ENCODE results near the gene TLL2.

Gene TLL2

DNA sequence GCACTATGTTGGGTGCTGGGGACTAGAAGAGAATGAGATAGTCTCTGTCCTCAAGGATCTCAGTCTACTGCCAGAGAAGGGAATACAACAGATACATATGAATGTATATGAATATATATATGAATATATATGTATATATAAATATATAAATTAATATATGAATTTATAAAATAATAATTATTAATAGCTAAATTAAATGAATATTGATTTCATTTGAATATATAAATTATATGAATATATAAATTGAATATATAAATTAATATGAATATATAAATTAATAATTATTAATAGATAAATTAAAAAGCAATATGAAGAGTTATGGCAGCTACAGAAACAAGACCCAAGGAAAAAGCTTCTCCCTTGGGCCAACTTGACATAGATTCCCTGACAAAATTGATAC, 95.1 kb downstream of the TLL2 start:
- DNase-seq = no peak

DNA sequence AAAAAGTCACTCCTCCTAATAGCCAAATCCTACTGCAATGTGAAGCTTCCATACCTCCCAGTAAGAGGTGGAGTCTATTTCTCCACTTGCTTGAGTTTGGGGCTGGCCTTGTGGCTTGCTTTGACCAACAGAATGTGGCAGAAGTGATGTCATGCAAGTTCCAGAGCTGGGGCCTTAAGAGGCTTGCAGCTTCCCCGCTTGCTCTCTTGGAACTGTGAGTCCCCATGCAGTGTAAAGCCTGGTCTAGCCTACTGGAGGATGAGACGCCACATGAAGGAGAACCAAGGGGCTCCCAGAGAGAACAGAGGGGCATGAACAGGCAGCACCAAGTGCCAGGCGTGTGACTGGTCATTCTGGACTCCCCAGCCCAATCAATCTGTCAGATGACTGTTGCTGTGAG, 96.3 kb downstream of the TLL2 start:
- no peak for DNase-seq

DNA sequence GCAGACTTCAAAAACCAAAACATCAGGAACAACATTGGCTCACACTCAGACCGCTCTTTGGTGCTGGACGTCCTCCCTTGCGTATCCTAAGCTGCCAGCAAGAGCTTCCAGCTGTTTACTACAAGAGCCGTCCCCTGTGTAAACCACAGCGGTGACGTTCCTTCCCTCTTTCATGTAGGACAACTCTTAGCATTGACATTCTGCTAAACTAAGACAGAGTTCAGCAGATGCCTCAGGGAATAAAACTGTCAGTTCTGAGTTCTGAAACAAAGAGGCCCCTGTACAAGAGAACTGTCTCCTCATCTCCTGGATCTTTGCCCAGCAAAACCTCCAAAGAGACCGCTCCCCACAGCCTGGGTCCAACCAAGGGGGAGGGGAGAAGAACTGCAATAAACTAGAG, 97.1 kb downstream of the TLL2 start:
- no peak for DNase-seq

DNA sequence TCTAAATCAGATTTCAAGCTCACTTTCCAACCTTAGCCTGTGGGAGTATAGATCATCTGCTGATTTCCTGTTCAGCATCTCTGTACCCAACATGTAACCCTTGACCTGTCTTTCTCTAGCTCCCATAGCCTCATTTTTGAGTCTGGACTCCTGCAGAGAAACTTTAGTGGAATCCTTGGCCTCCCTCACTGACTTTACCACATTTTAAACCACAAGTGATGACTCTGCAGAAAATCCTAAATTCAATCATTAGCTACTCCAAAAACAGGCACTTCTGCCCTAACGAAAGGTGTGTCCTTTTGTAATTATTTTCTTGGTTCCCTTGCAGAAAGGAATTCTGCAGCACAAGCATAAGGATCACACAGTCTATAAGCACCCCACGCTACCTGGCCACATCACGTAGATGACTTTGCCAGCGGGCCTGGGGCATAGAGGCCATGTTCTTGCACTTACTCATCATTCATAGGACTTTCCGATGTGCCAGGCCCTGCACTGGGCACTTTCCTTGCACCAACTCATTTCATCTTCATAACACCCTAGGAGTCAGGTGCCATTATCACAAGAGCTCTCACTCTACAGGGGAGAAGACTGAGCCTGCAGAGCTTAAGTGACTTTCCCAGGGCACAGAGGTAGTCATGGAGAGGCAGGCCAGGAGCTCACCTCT, 97.7 kb downstream of the TLL2 start:
- DNase-seq = no peak

DNA sequence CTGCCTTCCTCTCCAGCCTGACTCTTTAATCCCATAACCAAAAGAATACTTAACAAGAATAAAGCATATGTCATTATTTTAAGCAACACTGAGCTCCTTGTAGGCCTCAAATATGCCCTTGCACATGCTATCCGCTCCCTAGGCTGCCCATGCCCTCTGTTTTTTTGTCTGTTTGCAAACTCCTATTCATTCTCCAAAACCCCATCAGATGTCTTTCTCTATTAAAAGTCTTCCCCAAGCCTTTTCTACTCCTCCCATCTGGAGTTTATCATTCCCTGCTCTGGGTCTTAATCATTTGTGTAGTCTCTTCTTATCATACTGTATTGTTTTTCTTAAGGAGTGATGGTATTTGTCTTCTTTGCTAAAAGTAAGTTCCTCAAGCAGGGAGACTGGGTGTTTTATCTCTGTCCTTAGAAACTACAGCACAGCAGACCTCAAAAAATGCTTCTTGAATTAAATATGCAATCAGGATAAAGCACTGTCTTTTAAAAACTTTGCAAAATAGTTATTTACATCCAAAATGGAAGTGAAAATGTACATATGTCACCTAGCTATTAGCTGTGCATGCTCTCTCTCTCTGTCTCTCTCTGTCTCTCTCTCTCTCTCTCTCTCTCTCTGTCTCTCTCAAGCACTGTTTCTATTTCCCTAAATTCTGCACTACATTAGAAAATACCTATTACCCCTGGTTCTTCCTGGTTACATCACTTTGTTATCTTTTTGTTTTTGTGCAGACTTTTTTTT, 98.4 kb downstream of the TLL2 start:
- no peak for DNase-seq

DNA sequence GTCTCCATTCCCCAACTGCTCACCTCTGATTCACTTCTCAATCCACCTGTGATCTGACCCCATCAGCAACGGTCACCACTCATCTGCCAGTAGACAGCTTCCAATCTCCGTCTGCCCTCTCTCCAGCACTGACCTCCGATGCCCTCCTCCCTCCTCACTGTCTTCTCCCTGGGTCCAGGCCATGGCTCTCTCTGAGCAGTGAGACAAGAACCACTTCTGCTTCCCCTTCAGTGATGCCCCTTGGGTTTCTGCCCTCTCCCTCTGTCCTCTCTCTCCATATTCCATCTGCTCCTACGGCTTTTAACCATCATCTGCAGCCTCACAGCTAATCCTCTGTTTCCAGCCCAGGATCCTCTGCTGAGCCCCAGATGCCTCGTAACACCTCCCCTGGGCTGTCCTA, 99.4 kb downstream of the TLL2 start:
- DNase-seq = no peak

DNA sequence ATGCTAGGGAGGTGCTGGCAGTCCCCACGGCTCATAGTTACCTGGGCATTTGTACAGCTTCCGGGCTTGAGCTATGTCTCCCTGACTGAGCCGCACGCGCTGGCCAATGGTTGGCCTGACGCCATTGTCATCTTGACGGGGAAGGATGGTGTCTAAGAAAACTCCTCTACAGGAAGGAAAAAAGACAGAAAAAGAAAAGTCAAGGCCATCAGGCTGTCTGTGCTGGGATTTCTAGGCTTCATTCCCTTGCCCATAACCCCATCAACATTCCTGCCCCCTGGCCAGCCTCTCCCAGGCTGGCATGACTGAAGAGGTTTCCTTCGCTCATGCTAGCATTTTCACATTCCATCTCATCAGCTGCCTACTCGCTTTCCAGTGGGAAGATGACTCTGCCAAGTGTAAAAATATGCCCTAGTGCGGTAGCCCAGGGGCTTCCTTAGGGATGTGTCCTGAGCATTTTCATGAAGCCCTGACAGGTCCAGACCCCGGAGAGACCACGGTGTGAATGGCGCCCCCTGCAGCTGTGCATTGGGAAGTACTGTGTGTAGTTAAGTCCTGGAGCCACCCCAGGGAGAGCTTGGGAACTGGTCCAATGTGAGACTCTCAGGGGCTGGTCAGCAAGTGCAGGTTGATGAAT, 100.5 kb downstream of the TLL2 start:
- DNase-seq = no peak

DNA sequence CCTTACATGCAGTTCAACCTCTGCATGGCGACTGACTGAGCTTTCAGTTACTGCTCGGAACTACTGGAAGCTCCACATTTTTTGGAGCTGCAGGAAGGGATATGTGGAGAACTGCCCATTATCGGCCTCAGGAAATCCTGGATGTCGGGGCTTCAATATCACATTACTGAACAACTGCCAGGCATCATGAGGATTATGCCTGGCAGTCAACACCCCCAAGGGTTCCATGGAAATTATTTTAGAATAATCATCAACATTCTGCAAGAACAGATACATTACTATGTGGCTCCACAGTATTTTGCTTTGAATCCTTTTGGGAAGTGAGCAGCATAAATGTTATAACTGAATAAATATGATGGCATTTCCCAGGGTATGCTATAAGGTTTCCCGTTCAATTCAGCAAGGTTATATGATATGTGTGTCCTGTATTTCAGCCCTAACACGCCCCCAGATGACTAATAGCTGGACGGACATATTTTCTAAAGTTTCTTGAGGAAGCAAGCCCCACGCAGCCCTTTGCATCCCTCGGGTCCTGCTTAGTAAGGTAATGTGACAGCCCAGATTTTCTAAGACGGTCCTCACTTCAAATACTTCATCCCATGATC, 101.9 kb downstream of the TLL2 start:
- no peak for DNase-seq

DNA sequence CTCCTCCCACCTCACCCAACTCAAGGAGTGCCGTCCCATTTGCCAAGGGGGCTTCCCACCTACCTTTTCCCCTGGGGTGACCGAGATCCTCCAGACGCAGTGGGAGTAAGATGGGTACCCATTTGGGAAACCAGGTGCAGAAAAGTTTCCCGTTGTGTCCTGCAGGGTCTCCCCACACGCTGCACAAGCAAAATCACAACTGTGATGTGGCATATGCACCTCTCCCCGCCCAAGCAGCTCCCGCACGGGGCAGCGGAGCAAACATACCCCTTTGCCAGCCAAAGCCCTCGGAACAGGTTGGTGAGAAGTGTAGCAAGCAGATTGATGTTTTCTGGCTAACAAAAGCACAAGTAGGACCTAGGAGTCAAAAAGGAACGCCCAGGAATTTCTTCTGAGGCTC, 103.4 kb downstream of the TLL2 start:
- no peak for DNase-seq

DNA sequence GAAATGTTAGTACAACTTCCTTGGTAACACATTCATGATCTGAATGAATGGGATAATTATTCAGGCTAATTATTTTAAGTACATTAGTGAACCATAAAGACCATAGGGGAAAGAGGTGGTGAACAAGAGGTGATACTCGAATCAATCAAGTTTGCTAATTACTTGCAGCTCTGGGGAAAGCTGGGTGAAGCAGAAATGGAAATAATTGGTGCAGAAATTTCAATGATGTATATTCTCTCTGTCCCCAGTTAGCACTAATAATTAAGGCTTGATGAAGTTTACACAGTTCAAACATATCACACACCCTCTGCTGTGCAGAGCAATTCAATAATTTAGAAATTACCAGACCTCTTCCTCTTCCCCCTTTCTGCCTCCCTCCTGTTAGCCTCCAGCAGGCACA, 105.5 kb downstream of the TLL2 start:
- no peak for DNase-seq

DNA sequence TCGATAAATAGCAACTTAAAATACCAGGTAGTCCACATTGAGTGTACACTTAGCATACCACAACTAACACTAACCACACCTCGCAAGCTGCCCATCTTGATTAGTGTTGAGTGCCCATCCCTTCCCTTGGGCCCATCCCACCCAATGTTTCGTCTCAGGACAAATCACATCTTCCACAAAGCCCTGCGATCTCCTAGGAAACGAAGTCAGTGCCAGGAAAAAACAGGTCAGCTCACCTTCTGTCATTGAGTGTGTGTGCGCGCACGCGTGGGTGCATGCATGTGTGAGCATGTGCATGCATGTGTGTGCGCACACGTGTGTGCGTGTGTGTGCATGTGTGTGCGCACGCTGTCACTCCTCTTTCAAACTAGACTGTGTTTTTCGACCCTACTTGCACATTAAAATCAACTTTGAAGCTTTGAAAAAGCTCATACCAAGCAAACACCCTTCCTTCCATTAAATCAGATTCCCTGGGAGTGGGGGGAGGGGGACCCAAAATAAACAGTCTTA, 106.1 kb downstream of the TLL2 start:
- no peak for DNase-seq

DNA sequence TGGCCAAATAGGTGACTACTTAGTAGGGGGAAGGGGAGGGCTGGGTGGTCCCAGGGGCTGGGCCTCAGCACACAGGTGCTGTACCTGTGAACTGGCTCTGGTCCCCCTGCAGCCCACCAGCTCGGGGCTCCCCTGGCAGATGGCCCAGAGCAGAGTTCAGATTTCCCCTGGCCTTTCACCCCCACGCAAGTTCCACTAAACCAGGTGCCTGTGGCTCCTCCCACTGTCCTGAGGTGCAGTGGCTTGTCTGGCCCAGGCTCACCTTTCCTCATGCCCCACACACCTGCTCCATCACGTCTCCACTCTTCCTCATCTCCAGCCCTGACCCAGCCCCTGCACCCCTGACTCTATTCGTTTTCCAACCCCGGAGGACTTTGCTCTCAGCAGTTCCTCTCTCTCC, 107.6 kb downstream of the TLL2 start:
- DNase-seq = no peak

DNA sequence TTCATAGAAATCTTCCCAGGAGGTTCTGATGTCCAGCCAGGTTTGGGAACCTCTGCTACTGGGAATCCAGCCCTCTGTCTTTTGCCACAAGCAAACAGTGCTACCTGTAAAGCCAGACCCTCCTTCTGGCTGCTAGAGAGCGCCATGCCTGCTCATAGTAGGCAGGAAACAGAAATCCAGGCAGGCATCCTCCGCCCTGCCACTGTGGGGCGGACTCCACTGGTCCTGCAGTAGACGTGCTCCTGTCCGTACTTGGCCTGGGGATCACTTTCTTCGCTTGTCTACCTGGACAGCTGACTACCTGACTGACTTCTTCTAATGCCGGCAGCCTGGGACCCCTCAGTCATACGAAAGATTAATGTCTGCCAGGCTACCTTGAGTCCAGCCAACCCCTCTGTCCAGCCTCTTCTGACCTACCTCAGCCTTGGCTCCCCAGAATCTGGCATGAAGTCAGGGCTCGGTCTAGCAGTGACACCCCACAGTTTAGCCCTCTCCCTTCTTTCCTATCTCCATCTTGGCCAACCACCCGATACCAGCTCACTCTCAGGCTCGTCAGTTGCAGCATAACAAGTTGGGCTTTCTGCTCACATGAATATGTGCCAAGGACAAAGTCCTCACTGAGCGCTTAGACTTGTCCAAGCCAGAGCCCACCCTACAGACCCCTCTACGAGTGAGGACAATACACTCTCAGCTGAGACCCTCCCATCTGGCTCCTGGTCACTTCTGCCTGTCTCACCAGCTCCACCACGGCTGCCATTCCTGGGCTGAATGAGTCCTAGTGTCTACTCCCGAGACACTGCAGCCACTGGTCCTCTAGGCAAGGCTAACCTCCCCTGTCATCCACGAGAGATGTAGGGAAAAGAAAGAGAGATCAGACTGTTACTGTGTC, 111.1 kb downstream of the TLL2 start:
- DNase-seq = no peak

DNA sequence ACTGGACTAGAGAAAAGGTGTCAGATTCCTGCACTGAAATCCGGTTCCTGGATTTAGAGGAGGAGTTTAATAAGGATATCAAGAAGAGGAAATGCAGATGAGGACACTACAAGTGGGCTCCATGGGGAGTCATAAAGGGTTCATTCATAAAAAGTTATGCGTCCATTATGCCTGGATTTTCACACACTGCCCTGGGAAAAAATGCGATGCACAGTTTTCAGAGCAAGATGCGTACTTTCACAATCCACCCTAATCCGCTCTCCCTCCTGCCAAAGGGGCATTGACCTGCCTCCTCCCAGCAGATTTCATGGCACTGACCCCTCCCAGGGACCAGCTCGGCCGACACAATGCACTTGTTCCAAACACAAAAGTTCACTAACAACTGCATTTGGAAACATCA, 112.7 kb downstream of the TLL2 start:
- DNase-seq = no peak

DNA sequence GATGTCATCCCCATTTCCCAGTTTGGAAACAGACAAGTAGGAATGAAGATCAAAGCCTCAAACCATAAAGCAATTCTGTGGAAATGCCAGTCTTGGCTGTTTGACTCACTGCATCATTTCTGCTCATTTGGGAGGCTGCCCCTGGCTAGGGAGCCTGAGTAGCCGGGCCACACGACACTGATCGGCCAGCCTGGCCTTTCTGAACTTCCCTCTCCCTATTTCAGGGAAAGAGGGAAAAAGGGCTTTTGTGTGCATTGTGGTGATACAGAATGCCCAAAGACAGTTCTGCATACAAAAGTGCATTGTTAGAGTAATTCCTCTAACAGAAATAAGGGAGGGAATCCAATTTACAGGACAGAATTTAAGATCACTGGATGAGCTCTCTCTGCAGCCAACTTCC, 113.3 kb downstream of the TLL2 start:
- DNase-seq = no peak

DNA sequence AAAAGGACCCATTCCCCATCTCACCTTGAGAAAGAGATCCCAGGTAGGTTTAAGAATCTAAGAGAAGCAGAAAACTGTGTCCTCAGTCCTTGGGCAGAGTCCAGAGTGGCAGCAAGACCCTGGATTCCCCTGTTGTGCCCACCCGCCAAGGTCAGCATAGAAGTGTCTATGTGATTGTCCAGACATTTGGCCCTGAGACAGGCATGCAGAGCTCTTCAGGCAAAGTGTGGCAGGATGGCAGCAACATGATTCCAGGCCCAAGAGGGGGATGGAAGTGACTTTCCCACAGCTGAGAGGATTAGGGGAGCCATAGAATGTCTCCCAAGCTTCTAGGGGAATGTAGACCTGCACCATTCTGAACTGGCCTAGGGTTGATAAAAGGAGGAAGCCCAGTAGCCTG, 115.8 kb downstream of the TLL2 start:
- DNase-seq = no peak

DNA sequence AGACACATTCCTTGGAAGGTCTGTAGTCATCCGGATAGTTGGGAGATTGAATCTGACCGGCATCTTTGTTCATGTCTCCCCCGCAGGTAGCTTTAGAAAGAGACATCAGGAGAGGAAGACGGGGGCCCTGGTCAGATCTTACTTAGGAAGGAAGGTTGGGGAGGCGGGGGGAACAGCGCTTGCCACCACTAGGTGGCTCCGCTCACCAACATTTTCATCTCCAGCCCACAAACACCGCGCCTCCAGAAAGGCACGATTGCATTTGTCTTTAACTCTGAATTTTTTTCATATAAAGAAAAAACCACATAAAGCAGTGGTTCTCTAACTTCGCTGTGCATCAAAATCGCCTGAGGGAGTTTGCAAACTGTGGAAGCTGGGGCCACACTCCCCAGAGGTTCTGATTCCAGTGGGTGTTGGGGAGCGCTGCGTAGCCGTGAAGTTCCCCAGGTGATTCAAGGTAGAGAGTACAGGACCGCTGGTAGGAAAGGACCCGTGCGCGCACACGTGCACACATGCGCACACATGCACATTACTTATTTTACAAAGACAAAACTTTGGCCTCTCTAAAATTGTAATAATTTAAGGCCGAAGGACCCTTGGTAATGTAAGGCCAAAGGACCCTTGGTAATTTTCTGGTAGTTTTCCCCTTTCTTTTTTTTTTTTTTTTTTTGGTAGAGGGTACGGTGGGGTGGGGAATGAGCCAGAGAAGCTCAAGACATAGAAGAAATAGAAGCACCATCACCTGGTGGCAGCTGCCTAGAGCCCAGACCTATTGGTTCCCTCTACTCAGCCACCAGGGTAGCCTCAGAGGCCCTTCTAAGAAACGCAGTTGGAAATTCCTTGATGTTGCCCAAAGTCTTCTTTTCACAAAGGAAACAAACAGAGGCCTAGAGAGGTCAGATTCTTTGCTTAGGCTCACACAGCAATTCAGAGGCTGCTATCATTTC, 117.5 kb downstream of the TLL2 start:
- peak; percentile 39 for DNase-seq

DNA sequence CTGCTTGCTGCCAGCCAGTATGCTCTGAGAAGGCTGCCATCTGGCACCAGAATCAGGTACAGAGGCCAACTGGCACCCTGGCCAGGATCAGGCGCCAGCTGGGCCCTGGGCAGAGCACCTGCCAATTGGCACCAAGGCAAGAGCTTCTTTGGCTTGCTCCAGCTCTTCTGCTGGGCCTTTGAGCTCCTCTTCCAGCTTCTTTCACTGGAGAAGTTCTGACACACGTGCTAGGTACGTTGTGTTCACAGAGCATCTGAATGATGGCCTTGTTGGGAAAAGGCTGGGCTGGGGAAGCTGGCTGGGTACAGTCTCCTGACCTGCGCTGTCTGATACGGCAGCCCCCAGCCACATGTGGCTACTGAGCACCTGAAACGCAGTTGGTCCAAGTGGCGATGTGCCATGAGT, 123.3 kb downstream of the TLL2 start:
- no peak for DNase-seq

DNA sequence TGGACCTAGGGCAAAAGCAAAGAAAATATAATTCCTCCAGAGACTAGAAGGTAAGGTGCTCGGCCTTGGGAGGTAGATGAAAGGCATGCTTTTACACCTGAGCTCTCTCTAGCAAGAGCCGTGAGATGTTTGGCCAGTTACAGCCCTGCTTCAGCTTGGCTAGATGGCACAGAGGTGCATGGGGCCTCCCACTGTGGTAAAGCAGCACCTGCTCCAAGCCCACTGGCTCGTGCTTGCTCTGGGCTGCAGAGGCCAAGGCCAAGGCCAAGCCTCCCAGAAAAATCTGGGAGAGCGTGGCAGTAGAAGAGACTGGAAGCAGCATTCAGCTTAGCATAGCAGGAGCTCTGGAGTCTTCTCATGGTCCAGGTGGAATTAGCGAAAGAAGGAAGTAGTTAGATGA, 123.9 kb downstream of the TLL2 start:
- no peak for DNase-seq

DNA sequence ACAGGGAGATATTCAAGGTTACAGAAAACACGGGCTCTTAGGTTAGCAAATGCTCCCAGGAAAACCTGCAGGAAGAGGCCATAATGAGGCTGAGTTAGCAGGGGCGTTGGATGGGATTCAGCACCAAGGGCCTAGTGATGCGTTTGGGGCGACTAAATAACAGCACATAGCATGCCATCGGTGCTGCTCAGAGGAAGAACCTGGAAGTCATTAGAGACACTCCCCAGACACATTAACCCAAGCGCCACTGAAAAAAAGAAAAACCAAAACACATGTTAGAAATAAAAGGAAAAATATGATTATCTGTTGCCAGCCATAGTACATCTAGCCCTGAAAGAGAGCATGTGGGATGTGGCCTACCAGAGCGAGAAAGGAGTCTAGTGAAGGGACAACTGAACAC, 126.1 kb downstream of the TLL2 start:
- DNase-seq = no peak

DNA sequence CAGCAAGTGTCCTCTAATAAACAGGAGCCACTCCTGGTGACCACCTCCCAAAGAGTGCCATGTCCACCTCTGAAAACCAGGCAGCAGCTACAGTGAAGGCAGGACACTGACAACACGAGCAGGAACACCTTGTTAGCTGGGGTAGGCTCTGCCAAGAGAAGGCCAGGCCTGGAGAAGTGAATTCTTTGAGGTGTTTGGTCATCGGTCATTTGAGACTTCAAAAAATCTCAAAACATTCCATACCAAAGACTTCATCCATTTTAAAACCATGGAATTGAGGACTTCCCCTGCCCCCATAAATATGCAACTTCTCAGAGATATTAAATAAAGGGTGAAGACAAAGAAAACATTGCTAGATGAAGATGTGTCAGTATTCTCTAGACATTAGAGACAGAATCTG, 126.6 kb downstream of the TLL2 start:
- no peak for DNase-seq

DNA sequence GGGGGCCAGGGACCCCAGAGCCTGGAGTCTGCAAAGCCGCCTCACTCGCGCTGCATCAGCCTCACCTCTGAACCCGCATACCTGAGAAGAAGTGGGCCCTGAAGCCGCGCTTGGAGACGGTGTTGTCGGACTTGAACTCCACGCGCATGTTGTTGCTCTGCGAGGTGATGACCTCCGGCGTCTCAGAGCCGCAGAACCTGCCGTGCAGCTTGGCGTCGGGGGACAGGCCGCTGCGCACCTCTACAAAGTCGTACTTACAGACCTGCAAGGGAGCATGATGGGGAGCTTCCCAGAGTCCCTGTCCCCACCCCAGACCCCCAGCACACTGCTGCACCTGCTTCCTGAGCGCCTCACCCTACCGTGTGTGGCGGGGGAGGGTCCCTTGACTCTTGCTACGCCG, 129.2 kb downstream of the TLL2 start:
- DNase-seq = no peak

All from stimulated activated naive CD4-positive, alpha-beta T cell treated with Interleukin-2 at 50 U/mL for 16 hours (primary cell).